ENCODE measurements around the gene STAT2. TPM values are rescaled to one million over a fixed set of nuclear protein-coding genes. Genes with fewer than 3 reads are reported as not detected.

STAT2 gene
- total and polyA plus RNA-seq, 2 of the 13 experiments (the other 11 are each of a cell fraction or from before 2014, with no cell fraction given): 43.5 to 84.6 TPM

DNA sequence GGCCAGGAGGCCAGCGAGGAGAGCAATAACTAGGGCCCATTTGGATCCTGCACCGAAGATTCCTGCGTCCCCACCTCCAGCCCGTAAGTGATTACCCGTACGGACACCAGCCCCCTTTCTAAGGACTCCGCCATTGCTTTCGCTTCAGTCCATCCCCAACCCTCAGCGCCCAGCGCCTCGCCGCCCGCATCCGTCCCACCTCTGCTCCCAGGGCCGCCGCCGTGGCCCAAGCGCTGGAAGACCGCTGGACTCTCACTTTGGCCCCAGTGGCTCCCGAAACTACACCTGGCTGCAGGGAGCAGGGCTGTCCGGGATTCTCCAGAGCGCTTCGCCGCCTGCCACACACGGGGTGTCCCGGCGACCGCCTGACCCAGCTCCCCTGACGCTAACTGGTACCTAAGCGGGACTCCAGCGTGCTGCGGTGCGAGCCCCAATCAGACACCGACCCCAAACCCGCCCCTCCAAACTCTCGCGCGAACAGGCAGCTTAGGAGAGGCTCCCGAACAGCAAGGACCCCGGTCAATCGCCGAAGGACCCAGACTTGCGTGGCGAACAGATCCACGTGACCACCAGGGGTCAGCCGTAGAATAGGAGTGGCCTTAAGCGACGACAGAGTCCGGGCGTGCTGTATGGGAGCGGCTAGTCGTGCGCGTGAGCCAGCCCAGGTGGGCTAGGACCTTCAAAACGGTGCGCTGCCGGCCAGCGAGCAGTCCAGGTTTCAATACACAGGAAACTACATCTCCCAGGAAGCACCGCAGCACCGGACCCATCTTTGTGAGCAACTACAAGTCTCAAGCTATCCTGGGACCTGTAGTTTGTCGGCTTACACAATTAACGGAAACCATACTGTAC, 44.1 kb downstream of the STAT2 start, which contains the start of gene CNPY2 (continued):
- no peak for TF ChIP-seq ZNF101 (CRISPR knock-in tag; IDR thresholded peaks at IDR 0.05; ENCODE audit: borderline replicate concordance, low read depth)
- TF ChIP-seq KLF12 (CRISPR knock-in tag; IDR thresholded peaks at IDR 0.05; ENCODE audit: borderline replicate concordance): no peak; the same call in 1 of the 2 replicates
- TF ChIP-seq ISX (CRISPR knock-in tag; conservative IDR thresholded peaks at IDR 0.05): 0 out of 2 replicates have a peak, but pooled peaks have one; percentile 78
- TF ChIP-seq, protein P1, sequence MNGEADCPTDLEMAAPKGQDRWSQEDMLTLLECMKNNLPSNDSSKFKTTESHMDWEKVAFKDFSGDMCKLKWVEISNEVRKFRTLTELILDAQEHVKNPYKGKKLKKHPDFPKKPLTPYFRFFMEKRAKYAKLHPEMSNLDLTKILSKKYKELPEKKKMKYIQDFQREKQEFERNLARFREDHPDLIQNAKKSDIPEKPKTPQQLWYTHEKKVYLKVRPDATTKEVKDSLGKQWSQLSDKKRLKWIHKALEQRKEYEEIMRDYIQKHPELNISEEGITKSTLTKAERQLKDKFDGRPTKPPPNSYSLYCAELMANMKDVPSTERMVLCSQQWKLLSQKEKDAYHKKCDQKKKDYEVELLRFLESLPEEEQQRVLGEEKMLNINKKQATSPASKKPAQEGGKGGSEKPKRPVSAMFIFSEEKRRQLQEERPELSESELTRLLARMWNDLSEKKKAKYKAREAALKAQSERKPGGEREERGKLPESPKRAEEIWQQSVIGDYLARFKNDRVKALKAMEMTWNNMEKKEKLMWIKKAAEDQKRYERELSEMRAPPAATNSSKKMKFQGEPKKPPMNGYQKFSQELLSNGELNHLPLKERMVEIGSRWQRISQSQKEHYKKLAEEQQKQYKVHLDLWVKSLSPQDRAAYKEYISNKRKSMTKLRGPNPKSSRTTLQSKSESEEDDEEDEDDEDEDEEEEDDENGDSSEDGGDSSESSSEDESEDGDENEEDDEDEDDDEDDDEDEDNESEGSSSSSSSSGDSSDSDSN (CRISPR knock-in tag; IDR thresholded peaks at IDR 0.05): peak; percentile 77
- no peak for TF ChIP-seq U2AF1 (optimal IDR thresholded peaks at IDR 0.05; ENCODE audit: low read depth, low read length)
- 0 out of 2 replicates have a peak, but pooled peaks have one; percentile 66 for TF ChIP-seq ZNF558 (CRISPR knock-in tag; IDR thresholded peaks at IDR 0.05; ENCODE audit: borderline replicate concordance)
- TF ChIP-seq ZNF713 (CRISPR knock-in tag; IDR thresholded peaks at IDR 0.05): no peak
- TF ChIP-seq, protein P2, sequence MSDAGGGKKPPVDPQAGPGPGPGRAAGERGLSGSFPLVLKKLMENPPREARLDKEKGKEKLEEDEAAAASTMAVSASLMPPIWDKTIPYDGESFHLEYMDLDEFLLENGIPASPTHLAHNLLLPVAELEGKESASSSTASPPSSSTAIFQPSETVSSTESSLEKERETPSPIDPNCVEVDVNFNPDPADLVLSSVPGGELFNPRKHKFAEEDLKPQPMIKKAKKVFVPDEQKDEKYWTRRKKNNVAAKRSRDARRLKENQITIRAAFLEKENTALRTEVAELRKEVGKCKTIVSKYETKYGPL (CRISPR knock-in tag; IDR thresholded peaks at IDR 0.05): peak; percentile 7; the same call in 1 of the 2 replicates
- TF ChIP-seq ZNF382 (CRISPR knock-in tag; IDR thresholded peaks at IDR 0.05; ENCODE audit: borderline replicate concordance): no peak
- TF ChIP-seq, protein P3, sequence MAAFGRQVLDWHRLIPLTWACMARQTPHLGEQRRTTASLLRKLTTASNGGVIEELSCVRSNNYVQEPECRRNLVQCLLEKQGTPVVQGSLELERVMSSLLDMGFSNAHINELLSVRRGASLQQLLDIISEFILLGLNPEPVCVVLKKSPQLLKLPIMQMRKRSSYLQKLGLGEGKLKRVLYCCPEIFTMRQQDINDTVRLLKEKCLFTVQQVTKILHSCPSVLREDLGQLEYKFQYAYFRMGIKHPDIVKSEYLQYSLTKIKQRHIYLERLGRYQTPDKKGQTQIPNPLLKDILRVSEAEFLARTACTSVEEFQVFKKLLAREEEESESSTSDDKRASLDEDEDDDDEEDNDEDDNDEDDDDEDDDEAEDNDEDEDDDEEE (CRISPR knock-in tag; IDR thresholded peaks at IDR 0.05): peak; percentile 99
- TF ChIP-seq, protein P4, sequence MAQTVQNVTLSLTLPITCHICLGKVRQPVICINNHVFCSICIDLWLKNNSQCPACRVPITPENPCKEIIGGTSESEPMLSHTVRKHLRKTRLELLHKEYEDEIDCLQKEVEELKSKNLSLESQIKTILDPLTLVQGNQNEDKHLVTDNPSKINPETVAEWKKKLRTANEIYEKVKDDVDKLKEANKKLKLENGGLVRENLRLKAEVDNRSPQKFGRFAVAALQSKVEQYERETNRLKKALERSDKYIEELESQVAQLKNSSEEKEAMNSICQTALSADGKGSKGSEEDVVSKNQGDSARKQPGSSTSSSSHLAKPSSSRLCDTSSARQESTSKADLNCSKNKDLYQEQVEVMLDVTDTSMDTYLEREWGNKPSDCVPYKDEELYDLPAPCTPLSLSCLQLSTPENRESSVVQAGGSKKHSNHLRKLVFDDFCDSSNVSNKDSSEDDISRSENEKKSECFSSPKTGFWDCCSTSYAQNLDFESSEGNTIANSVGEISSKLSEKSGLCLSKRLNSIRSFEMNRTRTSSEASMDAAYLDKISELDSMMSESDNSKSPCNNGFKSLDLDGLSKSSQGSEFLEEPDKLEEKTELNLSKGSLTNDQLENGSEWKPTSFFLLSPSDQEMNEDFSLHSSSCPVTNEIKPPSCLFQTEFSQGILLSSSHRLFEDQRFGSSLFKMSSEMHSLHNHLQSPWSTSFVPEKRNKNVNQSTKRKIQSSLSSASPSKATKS (CRISPR knock-in tag; IDR thresholded peaks at IDR 0.05): no peak
- TF ChIP-seq, protein P5, sequence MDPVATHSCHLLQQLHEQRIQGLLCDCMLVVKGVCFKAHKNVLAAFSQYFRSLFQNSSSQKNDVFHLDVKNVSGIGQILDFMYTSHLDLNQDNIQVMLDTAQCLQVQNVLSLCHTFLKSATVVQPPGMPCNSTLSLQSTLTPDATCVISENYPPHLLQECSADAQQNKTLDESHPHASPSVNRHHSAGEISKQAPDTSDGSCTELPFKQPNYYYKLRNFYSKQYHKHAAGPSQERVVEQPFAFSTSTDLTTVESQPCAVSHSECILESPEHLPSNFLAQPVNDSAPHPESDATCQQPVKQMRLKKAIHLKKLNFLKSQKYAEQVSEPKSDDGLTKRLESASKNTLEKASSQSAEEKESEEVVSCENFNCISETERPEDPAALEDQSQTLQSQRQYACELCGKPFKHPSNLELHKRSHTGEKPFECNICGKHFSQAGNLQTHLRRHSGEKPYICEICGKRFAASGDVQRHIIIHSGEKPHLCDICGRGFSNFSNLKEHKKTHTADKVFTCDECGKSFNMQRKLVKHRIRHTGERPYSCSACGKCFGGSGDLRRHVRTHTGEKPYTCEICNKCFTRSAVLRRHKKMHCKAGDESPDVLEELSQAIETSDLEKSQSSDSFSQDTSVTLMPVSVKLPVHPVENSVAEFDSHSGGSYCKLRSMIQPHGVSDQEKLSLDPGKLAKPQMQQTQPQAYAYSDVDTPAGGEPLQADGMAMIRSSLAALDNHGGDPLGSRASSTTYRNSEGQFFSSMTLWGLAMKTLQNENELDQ (CRISPR knock-in tag; IDR thresholded peaks at IDR 0.05; ENCODE audit: borderline replicate concordance): no peak
- TF ChIP-seq ZNF10 (CRISPR knock-in tag; IDR thresholded peaks at IDR 0.05; ENCODE audit: borderline replicate concordance, low read depth): no peak
- peak; percentile 93 for TF ChIP-seq SAP130 (CRISPR knock-in tag; IDR thresholded peaks at IDR 0.05; ENCODE audit: low read depth)
- peak; percentile 68 for TF ChIP-seq ZSCAN9 (CRISPR knock-in tag; IDR thresholded peaks at IDR 0.05; ENCODE audit: borderline replicate concordance)
- 0 out of 2 replicates have a peak, but pooled peaks have one; percentile 35 for TF ChIP-seq NR1H2 (CRISPR knock-in tag; IDR thresholded peaks at IDR 0.05; ENCODE audit: borderline replicate concordance, low read depth)
- TF ChIP-seq, protein P6, sequence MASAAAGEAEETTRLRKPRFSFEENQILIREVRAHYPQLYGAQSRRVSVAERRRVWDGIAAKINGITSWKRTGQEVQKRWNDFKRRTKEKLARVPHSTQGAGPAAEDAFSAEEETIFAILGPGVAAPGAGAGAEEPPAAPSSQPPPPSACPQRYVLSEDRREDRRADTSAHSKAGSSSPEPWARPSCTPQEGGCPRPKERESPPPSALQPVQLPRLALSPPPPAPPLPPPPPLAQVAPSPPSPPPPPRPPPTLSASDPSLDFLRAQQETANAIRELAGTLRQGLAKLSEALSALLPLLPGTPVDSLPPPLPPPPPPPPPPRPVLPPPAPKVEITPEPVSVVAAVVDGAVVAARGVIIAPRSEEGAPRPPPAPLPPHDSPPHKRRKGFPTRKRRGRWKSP (CRISPR knock-in tag; IDR thresholded peaks at IDR 0.05): peak; percentile 80
